GM19099 (cell line): ENCODE results near the gene NKX6-2.

Source experiments
- POLR2A ChIP-seq: IDR thresholded peaks from 3 replicates; pipeline ENCODE4 v1.6.1; 2011; ENCODE audit warnings: low read depth; ENCODE audit not compliant: insufficient read length; ENCODE audit errors: extremely low read depth

NKX6-2 gene

GRCh38 chr10:132785723-132786475 lies at the start of gene NKX6-2:
Gene NKX6-2 (minus strand): TSS chr10:132786147. CDS start chr10:132785948, 199 bp downstream.
- no peak for TF ChIP-seq POLR2A

DNA sequence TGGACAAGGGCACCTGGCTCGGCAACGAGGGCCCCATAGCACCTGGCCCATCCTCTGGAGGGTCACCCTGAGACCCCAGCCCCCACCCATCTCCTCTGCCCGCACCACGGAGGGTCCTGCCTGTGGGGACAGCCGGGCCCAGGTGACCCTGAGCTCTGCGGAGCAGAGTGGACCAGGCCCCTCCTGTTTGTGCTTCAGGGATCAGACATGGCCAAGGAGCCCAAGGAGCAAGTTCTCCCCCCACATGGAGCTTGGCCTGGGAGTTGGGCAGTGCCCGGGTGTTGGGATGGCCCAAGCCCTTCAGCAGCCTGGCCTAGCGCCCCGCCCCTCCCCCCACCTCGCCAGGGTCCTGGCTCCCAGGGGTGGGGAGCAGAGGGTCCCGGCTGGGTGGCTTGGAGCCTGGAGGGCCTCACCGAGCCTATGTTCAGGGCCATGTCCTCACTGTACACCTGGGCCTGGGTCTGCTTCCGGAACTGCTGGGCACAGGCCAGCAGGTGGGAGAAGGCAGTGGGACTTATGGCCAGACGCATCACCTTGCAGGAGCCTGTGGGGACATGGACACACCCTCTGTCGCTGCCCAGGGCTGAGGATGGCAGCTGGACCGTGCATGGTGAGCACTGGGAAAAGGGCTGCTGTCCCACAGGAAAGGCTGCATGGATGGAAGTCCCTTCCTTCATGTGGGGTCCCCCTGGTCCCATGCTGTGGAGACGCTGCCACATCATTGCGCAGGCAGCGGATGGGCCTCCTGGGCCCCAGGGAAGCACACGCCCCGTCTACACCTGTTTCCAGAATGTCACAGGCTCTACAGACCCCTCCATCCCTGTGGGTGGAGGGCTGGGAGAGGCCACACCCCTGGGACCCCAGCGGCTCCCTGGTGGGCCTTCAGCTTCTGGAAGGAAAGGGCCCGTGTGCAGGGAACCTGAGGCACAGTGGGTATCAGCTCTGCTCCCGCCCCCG lies 49.2 kb upstream of the NKX6-2 start:
- no peak for TF ChIP-seq POLR2A

DNA sequence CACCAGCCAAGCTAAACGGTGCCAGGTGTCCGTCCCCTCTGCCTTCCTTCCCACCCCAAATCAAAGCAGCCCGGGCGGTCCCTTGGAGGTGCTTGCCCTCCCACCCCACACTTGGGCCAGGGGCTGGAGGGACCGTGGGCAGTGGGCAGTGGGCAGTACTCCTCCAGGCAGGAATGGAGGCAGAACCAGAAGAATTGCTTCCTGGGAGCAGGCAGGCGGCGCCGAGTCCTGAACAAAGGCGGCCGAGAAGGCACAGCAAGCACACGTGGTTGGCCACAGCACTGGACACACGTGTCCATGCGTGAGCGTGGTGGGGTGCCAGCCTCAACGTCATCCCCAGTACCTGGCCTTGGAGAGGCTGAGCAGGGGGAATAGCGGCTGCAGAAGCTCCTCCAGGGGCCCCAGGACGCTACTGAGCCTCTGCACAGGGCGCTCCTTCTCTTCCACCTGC lies 48.4 kb upstream of the NKX6-2 start:
- no peak for TF ChIP-seq POLR2A

- no peak for TF ChIP-seq POLR2A
Observed at GRCh38 chr10:132833421-132834111, 47.6 kb upstream of the NKX6-2 start.

- TF ChIP-seq POLR2A, result no peak
Observed at GRCh38 chr10:132832186-132832969, 46.4 kb upstream of the NKX6-2 start.

DNA sequence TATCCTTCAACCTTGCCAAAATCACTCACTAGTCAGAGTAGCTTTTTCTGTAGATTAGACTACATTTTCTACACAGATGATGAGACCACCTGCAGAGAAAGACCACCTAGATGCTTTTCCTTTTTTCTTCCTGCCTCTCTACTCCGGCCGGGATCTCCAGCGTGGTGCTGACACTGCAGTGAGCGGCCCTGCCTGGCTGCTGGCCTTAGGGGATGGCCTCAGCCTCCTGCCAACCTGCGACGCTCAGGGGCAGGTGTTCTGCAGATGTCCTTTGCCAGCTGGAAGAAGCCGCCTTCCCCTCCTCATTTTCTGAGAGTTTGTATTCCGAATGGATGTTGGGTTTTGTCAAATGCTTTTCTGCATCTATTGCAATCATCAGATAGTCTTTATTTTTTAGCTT lies 43.5 kb upstream of the NKX6-2 start:
- no peak for TF ChIP-seq POLR2A

DNA sequence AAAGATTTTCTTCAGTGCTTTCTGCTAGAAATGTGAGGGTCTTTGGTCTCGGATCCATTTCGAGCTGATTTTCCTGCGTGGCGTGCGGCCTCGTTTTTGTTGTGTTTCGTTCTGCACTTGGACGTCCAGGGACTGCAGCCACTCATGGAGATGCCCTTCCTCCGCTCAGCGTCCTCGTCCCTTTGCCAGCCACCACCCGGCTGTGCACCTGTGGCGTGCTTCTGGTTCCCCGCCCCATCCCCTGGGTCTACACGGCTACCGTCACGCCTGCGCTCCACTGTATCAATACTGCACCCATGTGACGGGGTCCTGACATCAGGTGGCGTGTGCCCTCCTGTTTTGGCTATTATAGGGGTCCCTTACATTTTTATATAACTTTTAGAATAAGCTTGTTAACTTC lies 42.7 kb upstream of the NKX6-2 start:
- TF ChIP-seq POLR2A, result no peak

DNA sequence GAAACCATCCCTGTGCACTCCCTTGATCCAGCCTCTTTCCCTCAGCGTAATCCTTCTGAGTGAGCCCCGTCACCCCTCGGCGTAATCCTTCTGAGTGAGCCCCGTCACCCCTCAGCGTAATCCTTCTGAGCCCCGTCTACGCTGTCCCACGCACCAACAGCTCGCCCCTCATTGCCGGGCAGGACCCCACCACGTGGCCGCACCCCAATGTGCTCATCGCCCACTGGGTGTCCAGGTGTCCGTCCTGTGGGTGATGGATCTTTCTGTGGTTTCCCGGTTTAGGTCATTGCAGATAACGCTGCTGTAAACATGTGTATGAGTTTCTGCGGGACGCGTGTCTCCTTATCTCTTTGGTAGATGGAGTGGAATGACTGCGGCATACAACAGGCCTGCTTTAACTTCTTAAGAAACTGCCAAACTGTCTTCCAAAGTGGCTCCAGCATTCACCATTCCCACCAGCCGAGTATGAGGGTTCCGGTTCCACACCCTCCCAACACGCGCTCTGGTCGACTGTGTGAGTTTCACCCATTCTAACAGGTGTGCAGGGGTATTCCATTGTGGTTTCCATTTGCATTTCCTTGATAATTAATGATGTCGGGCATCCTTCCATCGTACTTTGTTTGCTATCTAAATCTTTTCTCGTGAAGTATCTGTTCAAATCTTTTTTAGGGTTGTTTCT lies 42.1 kb upstream of the NKX6-2 start:
- TF ChIP-seq POLR2A, result no peak

GRCh38 chr10:132827423-132827789 lies 41.5 kb upstream of the NKX6-2 start:
- TF ChIP-seq POLR2A, result no peak

- no peak for TF ChIP-seq POLR2A
Observed at GRCh38 chr10:132826524-132827422, 40.8 kb upstream of the NKX6-2 start.

DNA sequence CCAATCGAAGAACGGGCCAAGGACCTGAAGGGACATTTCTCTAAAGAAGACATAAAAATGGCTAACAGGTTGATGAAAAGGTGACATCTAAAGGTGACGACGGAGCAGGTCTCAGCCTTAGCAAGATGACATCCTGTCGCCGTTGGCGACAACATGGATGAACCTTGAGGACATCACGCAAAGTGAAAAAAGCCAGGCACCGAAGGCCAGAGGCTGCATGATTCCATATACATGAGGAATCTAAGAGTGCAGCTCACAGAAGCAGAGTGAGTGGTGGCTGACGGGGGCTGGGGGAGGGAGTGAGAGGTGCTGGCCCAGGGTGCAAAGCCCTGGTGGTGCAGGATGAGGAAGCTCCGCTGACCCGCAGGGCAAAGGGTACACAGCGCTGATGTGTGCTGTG lies 34.1 kb upstream of the NKX6-2 start:
- TF ChIP-seq POLR2A, result no peak

DNA sequence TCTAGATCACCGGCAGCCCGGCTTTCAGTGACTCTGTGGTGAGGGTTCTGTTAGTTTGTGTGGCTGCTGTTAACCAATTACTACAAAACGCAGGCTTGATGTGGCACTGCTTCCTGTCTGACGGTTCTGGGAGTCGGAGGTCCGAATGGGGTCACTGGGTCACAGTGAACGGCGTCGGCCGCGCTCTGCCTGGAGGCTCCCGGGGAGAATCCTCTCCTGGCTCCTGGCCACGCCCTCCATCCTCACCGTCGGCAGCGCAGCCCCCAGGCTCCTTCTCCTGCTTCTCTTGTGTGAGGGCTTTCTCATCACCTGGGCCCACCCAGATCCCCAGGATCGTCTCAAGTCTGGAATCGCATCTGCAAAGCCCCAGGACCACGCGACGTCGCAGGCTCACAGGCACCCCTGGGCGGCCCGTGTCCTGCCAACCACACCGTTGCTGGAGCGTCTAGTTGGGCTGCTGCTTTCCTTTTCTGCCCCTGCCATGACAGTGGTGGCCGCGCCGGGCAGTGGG lies 31.8 kb upstream of the NKX6-2 start:
- no peak for TF ChIP-seq POLR2A

- TF ChIP-seq POLR2A, result no peak
Observed at GRCh38 chr10:132816718-132817117, 30.8 kb upstream of the NKX6-2 start.
